Measurements from ENCODE around the gene STN1. TPM values are rescaled to one million over a fixed set of nuclear protein-coding genes. Genes with fewer than 3 reads are reported as not detected.

The STN1 gene, protein sequence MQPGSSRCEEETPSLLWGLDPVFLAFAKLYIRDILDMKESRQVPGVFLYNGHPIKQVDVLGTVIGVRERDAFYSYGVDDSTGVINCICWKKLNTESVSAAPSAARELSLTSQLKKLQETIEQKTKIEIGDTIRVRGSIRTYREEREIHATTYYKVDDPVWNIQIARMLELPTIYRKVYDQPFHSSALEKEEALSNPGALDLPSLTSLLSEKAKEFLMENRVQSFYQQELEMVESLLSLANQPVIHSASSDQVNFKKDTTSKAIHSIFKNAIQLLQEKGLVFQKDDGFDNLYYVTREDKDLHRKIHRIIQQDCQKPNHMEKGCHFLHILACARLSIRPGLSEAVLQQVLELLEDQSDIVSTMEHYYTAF
- 20.5 and 23.5 TPM in 2 replicates for total RNA-seq (2014; rRNA removed; shearing (Covaris generic))
- polyA plus RNA-seq (2016; fragmentation: Nextera tagmentation; extraction: Ambion mirVana), result 20.8 and 21.6 TPM in 2 replicates

DNA sequence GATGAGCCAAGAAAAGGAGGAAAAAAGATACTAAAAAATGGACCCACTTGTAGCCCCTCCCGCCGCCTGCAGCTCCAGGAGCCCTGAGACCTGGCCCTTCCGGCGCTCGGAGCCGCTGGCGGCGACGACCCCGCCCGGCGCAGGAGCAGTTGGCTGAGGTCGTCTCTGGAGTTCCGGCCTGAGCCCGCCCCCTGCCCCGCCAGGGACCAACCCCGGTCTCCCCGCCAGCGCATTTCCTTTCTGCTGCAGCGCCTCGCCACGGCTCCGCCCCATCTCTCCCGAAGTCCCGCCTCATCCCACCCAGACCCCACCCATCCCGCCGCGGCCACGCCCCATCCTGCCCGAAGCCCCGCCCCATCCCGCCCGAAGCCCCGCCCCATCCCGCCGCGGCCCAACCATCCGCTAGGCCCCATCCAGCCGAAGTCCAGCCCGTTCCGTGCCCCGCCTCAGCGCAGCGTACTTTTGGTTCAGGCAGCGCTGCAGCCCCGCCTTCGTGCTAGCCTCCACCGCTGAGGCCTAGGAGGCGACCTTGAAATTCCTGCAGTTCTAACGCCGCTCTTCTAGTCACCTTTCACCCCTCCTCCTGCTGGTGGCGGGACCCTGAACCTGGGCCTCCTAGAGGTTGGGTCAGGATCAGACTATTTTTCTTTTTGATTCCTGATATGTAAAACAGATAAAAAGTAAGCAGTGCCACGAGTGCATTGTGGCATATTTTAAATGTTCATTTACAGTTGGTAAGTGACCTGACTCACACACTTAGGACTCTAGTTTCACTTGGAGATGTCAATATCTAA lies at the start of gene STN1:
TSS of gene STN1 (minus strand) at position 132 of the 794 bp plus-strand sequence. CDS start 590 bp downstream, outside the sequence.
- TF ChIP-seq EZH2 (IDR thresholded peaks at IDR 0.05; ENCODE audit: insufficient read depth, poor library complexity, severe bottlenecking), result no peak
- no peak for TF ChIP-seq EZH2phosphoT487 (IDR thresholded peaks at IDR 0.05; ENCODE audit: insufficient read depth, low read depth)
- Histone ChIP-seq H4K20me1 (ENCODE audit: insufficient read depth) (no peaks in the 10 kb centered on the region), H3K9me3 (ENCODE audit: low read depth) (no peaks in the 10 kb centered on the region), H3K27me3 (replicated peaks; ENCODE audit: insufficient read depth) (no peaks in the 10 kb centered on the region), H3K36me3 (ENCODE audit: low read depth) (no peaks in the 10 kb centered on the region), H3K27ac (peak within 1 kb of the TSS; percentile 86), H3K4me2 (ENCODE audit: unreplicated experiment) (peak within 1 kb of the TSS; percentile 71), H3K9ac (peak within 1 kb of the TSS; percentile 82), H2AFZ (peak within 1 kb of the TSS; percentile 97), H3K9me2 (ENCODE audit: insufficient read depth) (no peaks in the 10 kb centered on the region), H3K79me2 (ENCODE audit: insufficient read depth) (peaks cover 33% of the 10 kb centered on the region), H3F3A (ENCODE audit: insufficient read depth) (peaks cover 9% of the 10 kb centered on the region; the same call in 1 of the 2 replicates), H3K4me3 (peak within 1 kb of the TSS; percentile 75), H3K4me1 (ENCODE audit: insufficient read depth) (peaks cover 22% of the 10 kb centered on the region)
- DNase-seq, result peak; percentile 99
- 1% methylated on average over 28 to 43 of the region's 53 CpGs for WGBS, 2 experiments (ENCODE audit: low coverage in 1 of 2, low lambda C conversion rate in 2 of 2, missing lambda C conversion rate in 2 of 2)
- in situ Hi-C loops (cut with MboI), result no loop called here

DNA sequence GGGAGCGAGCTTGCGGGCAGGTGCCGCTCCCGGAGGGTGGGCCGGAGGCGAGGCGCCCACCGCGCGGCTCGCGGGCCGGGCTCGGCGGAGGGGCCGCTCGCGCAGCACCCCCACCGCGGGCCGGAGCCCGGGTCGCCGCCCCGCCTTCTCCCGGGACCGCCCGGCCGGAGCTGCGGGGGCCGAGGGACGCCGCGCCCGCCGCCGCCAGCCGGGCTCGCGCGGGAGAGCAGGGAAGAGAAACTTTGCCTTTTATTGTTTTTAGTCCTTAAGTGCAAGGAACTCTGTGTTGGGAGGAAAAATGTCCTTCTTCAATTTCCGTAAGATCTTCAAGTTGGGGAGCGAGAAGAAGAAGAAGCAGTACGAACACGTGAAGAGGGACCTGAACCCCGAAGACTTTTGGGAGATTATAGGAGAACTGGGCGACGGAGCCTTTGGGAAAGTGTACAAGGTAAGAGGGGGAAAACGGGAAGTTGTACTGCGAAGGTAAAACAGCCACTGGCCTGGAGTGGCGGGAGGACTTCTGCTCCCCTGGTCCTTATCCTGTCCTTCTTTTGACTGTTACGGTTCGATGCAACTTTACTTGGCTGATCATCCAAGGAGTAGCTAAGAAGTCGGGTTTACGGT lies 49.6 kb upstream of the STN1 start:
- Histone ChIP-seq H3K79me2 (ENCODE audit: insufficient read depth) (peaks cover 51% of the 10 kb centered on the region), H3K4me1 (ENCODE audit: insufficient read depth) (peaks cover 18% of the 10 kb centered on the region), H3K4me2 (ENCODE audit: unreplicated experiment) (peak overlapping the region; percentile 97), H2AFZ (peak overlapping the region; percentile 100), H3K36me3 (ENCODE audit: low read depth) (no peaks in the 10 kb centered on the region), H3K9me2 (ENCODE audit: insufficient read depth) (no peaks in the 10 kb centered on the region), H3K9ac (peak overlapping the region; percentile 96), H4K20me1 (ENCODE audit: insufficient read depth) (no peaks in the 10 kb centered on the region; the same call in 1 of the 2 replicates), H3F3A (ENCODE audit: insufficient read depth) (peaks cover 19% of the 10 kb centered on the region), H3K9me3 (ENCODE audit: low read depth) (no peaks in the 10 kb centered on the region), H3K27ac (peak overlapping the region; percentile 86), H3K4me3 (peak overlapping the region; percentile 100), H3K27me3 (replicated peaks; ENCODE audit: insufficient read depth) (no peaks in the 10 kb centered on the region)
- TF ChIP-seq EZH2 (IDR thresholded peaks at IDR 0.05; ENCODE audit: insufficient read depth, poor library complexity, severe bottlenecking) (no peak), EZH2phosphoT487 (IDR thresholded peaks at IDR 0.05; ENCODE audit: insufficient read depth, low read depth) (no peak)
- WGBS, 2 experiments (ENCODE audit: low coverage in 1 of 2, low lambda C conversion rate in 2 of 2, missing lambda C conversion rate in 2 of 2), result 1 to 2% methylated on average over 27 to 55 of the region's 55 CpGs
- in situ Hi-C loops (cut with MboI), result no loop called here
- peak; percentile 82 for DNase-seq

DNA sequence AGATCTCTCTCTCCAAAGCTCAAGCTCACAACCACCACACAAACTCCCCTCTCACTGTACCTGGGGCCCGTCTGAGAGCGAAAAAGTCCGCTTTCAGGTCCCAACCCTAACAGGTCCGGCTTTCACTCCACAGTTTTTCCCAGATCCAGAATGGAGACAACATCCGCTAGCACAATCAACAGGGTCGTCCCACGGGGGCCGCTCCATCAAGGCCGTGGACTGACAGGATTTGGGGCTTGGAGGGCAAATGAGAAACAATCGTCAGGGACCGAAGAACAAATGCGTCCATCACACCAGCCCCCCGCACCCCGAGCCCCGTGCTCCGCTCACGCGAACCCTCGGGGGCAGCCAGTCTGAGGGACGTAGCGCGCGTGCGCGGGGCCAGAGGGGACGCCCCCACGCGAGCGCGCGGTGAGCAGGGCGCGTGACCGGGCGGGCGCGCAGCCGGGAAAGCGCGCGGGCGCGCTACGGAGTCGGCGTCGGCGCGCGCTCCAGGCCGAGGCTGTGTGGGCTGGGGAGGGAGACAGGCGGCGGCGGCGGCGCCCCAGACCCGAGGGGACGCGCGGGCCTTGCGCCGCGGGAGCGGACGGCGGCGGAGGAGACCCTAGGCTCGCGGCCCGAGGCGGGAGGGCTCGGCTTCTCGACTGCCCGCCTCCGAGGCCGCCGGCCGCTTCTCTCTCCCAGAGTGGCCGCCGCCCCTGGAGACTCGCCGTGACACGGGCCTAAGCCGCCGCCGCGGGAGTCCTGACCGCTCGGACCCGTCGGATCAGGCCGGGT lies 48.9 kb upstream of the STN1 start, which contains the start of gene SLK:
TSS of gene SLK (plus strand) at position 470 of the 777 bp plus-strand sequence. CDS start 606 bp downstream, outside the sequence.
- in situ Hi-C loops (cut with MboI), result no loop called here
- TF ChIP-seq EZH2 (IDR thresholded peaks at IDR 0.05; ENCODE audit: insufficient read depth, poor library complexity, severe bottlenecking) (no peak), EZH2phosphoT487 (IDR thresholded peaks at IDR 0.05; ENCODE audit: insufficient read depth, low read depth) (no peak)
- Histone ChIP-seq H2AFZ (peak within 1 kb of the TSS; percentile 100), H4K20me1 (ENCODE audit: insufficient read depth) (no peaks in the 10 kb centered on the region; the same call in 1 of the 2 replicates), H3K27ac (peak within 1 kb of the TSS; percentile 86), H3F3A (ENCODE audit: insufficient read depth) (peaks cover 19% of the 10 kb centered on the region), H3K36me3 (ENCODE audit: low read depth) (no peaks in the 10 kb centered on the region), H3K9me2 (ENCODE audit: insufficient read depth) (no peaks in the 10 kb centered on the region), H3K9ac (peak within 1 kb of the TSS; percentile 96), H3K4me3 (peak within 1 kb of the TSS; percentile 100), H3K9me3 (ENCODE audit: low read depth) (no peaks in the 10 kb centered on the region), H3K79me2 (ENCODE audit: insufficient read depth) (peaks cover 44% of the 10 kb centered on the region), H3K4me2 (ENCODE audit: unreplicated experiment) (peak within 1 kb of the TSS; percentile 97), H3K27me3 (replicated peaks; ENCODE audit: insufficient read depth) (no peaks in the 10 kb centered on the region), H3K4me1 (ENCODE audit: insufficient read depth) (peaks cover 18% of the 10 kb centered on the region)
- peak; percentile 96 for DNase-seq
- 0 to 1% methylated on average over 39 to 62 of the region's 92 CpGs for WGBS, 2 experiments (ENCODE audit: low coverage in 1 of 2, low lambda C conversion rate in 2 of 2, missing lambda C conversion rate in 2 of 2)

Measured in GM23248 (cell line).